ENCODE measurements around the gene CMTM5. TPM values are rescaled to one million over a fixed set of nuclear protein-coding genes. Genes with fewer than 3 reads are reported as not detected.

Gene CMTM5
- total and polyA plus RNA-seq, 7 donors = 1.2 to 4.6 (median 3.1) TPM; not detected in 2

GRCh38 chr14:23380976-23381375 is 4.1 kb downstream of the CMTM5 start:
- Histone ChIP-seq H3K9me3 (no peaks in the 10 kb centered on the region), H3K36me3 (no peaks in the 10 kb centered on the region), H3K27ac (no peak overlapping the region), H3K4me1 (no peaks in the 10 kb centered on the region), H3K27me3 (no peaks in the 10 kb centered on the region), H3K4me3 (no peak overlapping the region)
- no peak for TF ChIP-seq POLR2AphosphoS5 (IDR thresholded peaks at IDR 0.05)
- no peak for DNase-seq
- intact Hi-C loops (cut with DNase I) = loop anchor here (1.0 to 5.0 kb wide), 2 partner anchors 53 to 114 kb away; no protein-coding TSS in a partner anchor
- WGBS, 2 donors = 88 to 92% methylated on average over 4 of the region's 4 CpGs

GRCh38 chr14:23381871-23382270 is 5.0 kb downstream of the CMTM5 start:
- H3K36me3 ChIP-seq = no peaks in the 10 kb centered on the region
- H3K9me3 ChIP-seq = no peaks in the 10 kb centered on the region
- H3K27ac ChIP-seq = no peak overlapping the region
- 50 to 57% methylated on average over 3 of the region's 3 CpGs for WGBS, 2 donors
- no peak for TF ChIP-seq EP300 (IDR thresholded peaks at IDR 0.05)
- no peak for TF ChIP-seq POLR2A (IDR thresholded peaks at IDR 0.05)
- no peak for TF ChIP-seq POLR2AphosphoS5 (IDR thresholded peaks at IDR 0.05)
- TF ChIP-seq CTCF (IDR thresholded peaks at IDR 0.05) = no peak
- H3K4me1 ChIP-seq = no peaks in the 10 kb centered on the region
- intact Hi-C loops (cut with DNase I) = loop anchor here (5.0 kb wide), 1 partner anchor 115 kb away; no protein-coding TSS in a partner anchor
- no peak overlapping the region for H3K4me3 ChIP-seq
- DNase-seq = no peak
- no peaks in the 10 kb centered on the region for H3K27me3 ChIP-seq

- H3K27me3 ChIP-seq = no peaks in the 10 kb centered on the region
- DNase-seq = no peak
- 92 to 93% methylated on average over 6 of the region's 6 CpGs for WGBS, 2 donors
- no peaks in the 10 kb centered on the region for H3K9me3 ChIP-seq
- no peaks in the 10 kb centered on the region for H3K36me3 ChIP-seq
- no peaks in the 10 kb centered on the region for H3K4me1 ChIP-seq
- H3K4me3 ChIP-seq = no peak overlapping the region
- intact Hi-C loops (cut with DNase I) = loop anchor here (5.0 kb wide), 1 partner anchor 115 kb away; no protein-coding TSS in a partner anchor
- TF ChIP-seq EP300 (IDR thresholded peaks at IDR 0.05) (no peak), CTCF (IDR thresholded peaks at IDR 0.05) (no peak), POLR2A (IDR thresholded peaks at IDR 0.05) (no peak), POLR2AphosphoS5 (IDR thresholded peaks at IDR 0.05) (no peak)
- no peak overlapping the region for H3K27ac ChIP-seq
Observed at GRCh38 chr14:23382276-23382675, 5.4 kb downstream of the CMTM5 start.

- DNase-seq = no peak
- WGBS, 2 donors = 63 to 83% methylated on average over 10 of the region's 10 CpGs
- Histone ChIP-seq H3K4me3 (no peak overlapping the region), H3K27ac (no peak overlapping the region), H3K36me3 (no peaks in the 10 kb centered on the region), H3K9me3 (no peaks in the 10 kb centered on the region), H3K27me3 (no peaks in the 10 kb centered on the region), H3K4me1 (no peaks in the 10 kb centered on the region)
- intact Hi-C loops (cut with DNase I) = loop anchor here (5.0 kb wide), 1 partner anchor 116 kb away; no protein-coding TSS in a partner anchor
- TF ChIP-seq POLR2AphosphoS5 (IDR thresholded peaks at IDR 0.05) = no peak
- no peak for TF ChIP-seq EP300 (IDR thresholded peaks at IDR 0.05)
- TF ChIP-seq POLR2A (IDR thresholded peaks at IDR 0.05) = no peak
- TF ChIP-seq CTCF (IDR thresholded peaks at IDR 0.05) = no peak
Observed at GRCh38 chr14:23382731-23383440, 6.0 kb downstream of the CMTM5 start.

GRCh38 chr14:23384364-23385080 is 7.7 kb downstream of the CMTM5 start:
- H3K4me3 ChIP-seq = no peak overlapping the region
- H3K4me1 ChIP-seq = no peaks in the 10 kb centered on the region
- no peak for DNase-seq
- TF ChIP-seq CTCF (IDR thresholded peaks at IDR 0.05) (no peak), POLR2A (IDR thresholded peaks at IDR 0.05) (no peak), POLR2AphosphoS5 (IDR thresholded peaks at IDR 0.05) (no peak), EP300 (IDR thresholded peaks at IDR 0.05) (no peak)
- H3K27me3 ChIP-seq = no peaks in the 10 kb centered on the region
- H3K9me3 ChIP-seq = no peaks in the 10 kb centered on the region
- WGBS, 2 donors = 93% methylated on average over 29 of the region's 29 CpGs
- H3K27ac ChIP-seq = no peak overlapping the region
- H3K36me3 ChIP-seq = no peaks in the 10 kb centered on the region
- intact Hi-C loops (cut with DNase I) = loop anchor here (5.0 kb wide), 1 partner anchor 117 kb away; no protein-coding TSS in a partner anchor
